Uterus (tissue), 4 donors: ENCODE measurements around the gene SLC12A5. TPM values are rescaled to one million over a fixed set of nuclear protein-coding genes. Genes with fewer than 3 reads are reported as not detected.

Experiments used
- DNase-seq, 2 donors: peaks; one replicate each; pipeline ENCODE4 v3.0.0-alpha.2; 2019 to 2020
- H3K27ac ChIP-seq, 2 donors: fragments of 200-600 bp; sonication (generic); 1 replicate in 1 of 2; 2 replicates in 1 of 2; pipeline ENCODE4 v1.5.1; 2016 to 2018
- H3K27me3 ChIP-seq, 2 donors: fragments of 200-600 bp; sonication (generic); one replicate each; pipeline ENCODE4 v1.5.1; 2018 to 2019; ENCODE audit warnings: control low read depth in 1 of 2
- H3K36me3 ChIP-seq, 2 donors: fragments of 200-600 bp; sonication (generic); one replicate each; pipeline ENCODE4 v1.5.1; 2019; ENCODE audit warnings: control low read depth in 1 of 2
- H3K4me1 ChIP-seq, 2 donors: fragments of 200-600 bp; sonication (generic); one replicate each; pipeline ENCODE4 v1.5.1; 2018 to 2019; ENCODE audit warnings: control low read depth in 1 of 2
- H3K4me3 ChIP-seq, 2 donors: fragments of 200-600 bp; sonication (generic); 1 replicate in 1 of 2; 2 replicates in 1 of 2; pipeline ENCODE4 v1.5.1; 2018 to 2019; ENCODE audit warnings: mild to moderate bottlenecking in 1 of 2
- H3K9me3 ChIP-seq, 2 donors: fragments of 200-600 bp; sonication (generic); one replicate each; pipeline ENCODE4 v1.5.1; 2019; ENCODE audit warnings: control low read depth in 1 of 2
- POLR2A ChIP-seq, 2 donors: fragments of 450-650 bp; IDR thresholded peaks; one replicate each; pipeline ENCODE4 v1.6.1; 2016; ENCODE audit warnings: antibody characterized with exemption in 2 of 2, mild to moderate bottlenecking in 1 of 2, moderate library complexity in 1 of 2
- intact Hi-C: fragments of 100-400 bp; cut with DNase I; formaldehyde crosslinking; loops from one replicate; pipeline ENCODE4 v1.15.1; 2023; ENCODE audit warnings: low total_unique reads
- total RNA-seq, 4 donors: library from RNA; depleted of rRNA in 3 of 4; stranded (reverse); fragments of >200 nt in 3 of 4; gene quantifications; one replicate each; pipeline versions ENCODE4 v1.1.0 to v1.2.4, GENCODE V29; 2014 to 2023
- TF ChIP-seq, protein P1 (sequence below), 4 experiments: fragments of 200-600 bp in 2 of 4; fragments of 450-650 bp in 2 of 4; sonication (generic) in 2 of 4; IDR thresholded peaks; one replicate each; pipeline ENCODE4 v1.5.1; 2016 to 2019; ENCODE audit warnings: antibody characterized with exemption in 4 of 4, mild to moderate bottlenecking in 2 of 4, moderate library complexity in 1 of 4
- donor health status: DM: yes; HTN: yes; CAD: no.

The SLC12A5 gene
- total RNA-seq, 4 donors from 2014 or later, result 0.35 TPM; not detected in 3

GRCh38 chr20:46073024-46073423 lies 44.0 kb downstream of the SLC12A5 start:
- no peak for TF ChIP-seq POLR2A (IDR thresholded peaks at IDR 0.05)
- TF ChIP-seq, protein P1, sequence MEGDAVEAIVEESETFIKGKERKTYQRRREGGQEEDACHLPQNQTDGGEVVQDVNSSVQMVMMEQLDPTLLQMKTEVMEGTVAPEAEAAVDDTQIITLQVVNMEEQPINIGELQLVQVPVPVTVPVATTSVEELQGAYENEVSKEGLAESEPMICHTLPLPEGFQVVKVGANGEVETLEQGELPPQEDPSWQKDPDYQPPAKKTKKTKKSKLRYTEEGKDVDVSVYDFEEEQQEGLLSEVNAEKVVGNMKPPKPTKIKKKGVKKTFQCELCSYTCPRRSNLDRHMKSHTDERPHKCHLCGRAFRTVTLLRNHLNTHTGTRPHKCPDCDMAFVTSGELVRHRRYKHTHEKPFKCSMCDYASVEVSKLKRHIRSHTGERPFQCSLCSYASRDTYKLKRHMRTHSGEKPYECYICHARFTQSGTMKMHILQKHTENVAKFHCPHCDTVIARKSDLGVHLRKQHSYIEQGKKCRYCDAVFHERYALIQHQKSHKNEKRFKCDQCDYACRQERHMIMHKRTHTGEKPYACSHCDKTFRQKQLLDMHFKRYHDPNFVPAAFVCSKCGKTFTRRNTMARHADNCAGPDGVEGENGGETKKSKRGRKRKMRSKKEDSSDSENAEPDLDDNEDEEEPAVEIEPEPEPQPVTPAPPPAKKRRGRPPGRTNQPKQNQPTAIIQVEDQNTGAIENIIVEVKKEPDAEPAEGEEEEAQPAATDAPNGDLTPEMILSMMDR (IDR thresholded peaks at IDR 0.05), result no peak
- intact Hi-C loops, result no loop called here
- H3K9me3 ChIP-seq, result no peaks in the 10 kb centered on the region
- no peaks in the 10 kb centered on the region for H3K36me3 ChIP-seq
- no peaks in the 10 kb centered on the region for H3K27me3 ChIP-seq
- no peaks in the 10 kb centered on the region for H3K4me1 ChIP-seq
- no peak overlapping the region for H3K4me3 ChIP-seq
- no peak for DNase-seq
- H3K27ac ChIP-seq, result no peak overlapping the region

- Histone ChIP-seq H3K36me3 (no peaks in the 10 kb centered on the region), H3K27me3 (no peaks in the 10 kb centered on the region), H3K27ac (no peak overlapping the region), H3K4me3 (no peak overlapping the region), H3K4me1 (no peaks in the 10 kb centered on the region), H3K9me3 (no peaks in the 10 kb centered on the region)
- TF ChIP-seq POLR2A (IDR thresholded peaks at IDR 0.05), result no peak
- TF ChIP-seq, protein P1 (IDR thresholded peaks at IDR 0.05), result no peak
- intact Hi-C loops, result no loop called here
- no peak for DNase-seq
Measured at GRCh38 chr20:46073443-46073842, 44.4 kb downstream of the SLC12A5 start.

- H3K4me1 ChIP-seq, result no peaks in the 10 kb centered on the region
- no peak for TF ChIP-seq POLR2A (IDR thresholded peaks at IDR 0.05)
- no peak overlapping the region for H3K27ac ChIP-seq
- no peaks in the 10 kb centered on the region for H3K27me3 ChIP-seq
- H3K4me3 ChIP-seq, result no peak overlapping the region
- no peaks in the 10 kb centered on the region for H3K36me3 ChIP-seq
- no peaks in the 10 kb centered on the region for H3K9me3 ChIP-seq
- intact Hi-C loops, result no loop called here
- DNase-seq, result no peak
Measured at GRCh38 chr20:46074006-46074405, 45.0 kb downstream of the SLC12A5 start.

- Histone ChIP-seq H3K9me3 (no peaks in the 10 kb centered on the region), H3K36me3 (no peaks in the 10 kb centered on the region), H3K4me1 (no peaks in the 10 kb centered on the region), H3K27ac (no peak overlapping the region), H3K27me3 (no peaks in the 10 kb centered on the region), H3K4me3 (no peak overlapping the region)
- intact Hi-C loops, result no loop called here
- TF ChIP-seq, protein P1 (IDR thresholded peaks at IDR 0.05), result no peak
- TF ChIP-seq POLR2A (IDR thresholded peaks at IDR 0.05), result no peak
- no peak for DNase-seq
Measured at GRCh38 chr20:46076806-46077205, 47.8 kb downstream of the SLC12A5 start.

DNA sequence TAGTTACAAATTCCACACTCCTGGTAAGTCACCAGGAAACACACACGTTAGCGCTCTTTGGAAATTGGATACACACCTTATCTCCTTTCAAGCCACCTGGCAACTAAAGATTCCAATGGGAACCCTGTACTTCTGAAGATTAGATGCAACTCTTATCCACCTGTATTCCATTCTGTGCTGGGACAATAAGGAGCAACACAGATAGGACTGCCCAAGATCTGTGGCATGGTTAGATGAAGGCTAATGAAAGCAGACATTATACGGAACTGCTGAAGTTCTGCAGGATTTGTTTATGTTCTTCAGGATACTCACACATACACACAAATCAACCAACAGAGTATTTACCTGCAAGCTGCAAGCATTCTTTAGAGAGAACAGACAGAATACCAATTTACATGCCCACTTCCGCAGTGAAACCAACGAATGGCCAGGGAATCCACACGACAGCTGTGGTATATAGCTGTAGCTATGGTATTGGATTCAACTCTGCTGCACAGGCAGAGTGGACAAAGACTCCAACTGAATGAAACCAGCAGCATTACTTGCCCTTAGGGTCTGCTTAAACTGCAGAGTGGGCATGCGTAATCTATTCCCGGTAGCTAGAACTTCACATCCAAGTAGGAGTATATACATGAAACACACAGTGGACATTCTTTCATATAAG lies 48.8 kb downstream of the SLC12A5 start:
- Histone ChIP-seq H3K4me3 (no peak overlapping the region), H3K27ac (no peak overlapping the region), H3K27me3 (no peaks in the 10 kb centered on the region), H3K4me1 (no peaks in the 10 kb centered on the region), H3K36me3 (no peaks in the 10 kb centered on the region), H3K9me3 (no peaks in the 10 kb centered on the region)
- TF ChIP-seq, protein P1 (IDR thresholded peaks at IDR 0.05), result no peak
- no peak for TF ChIP-seq POLR2A (IDR thresholded peaks at IDR 0.05)
- intact Hi-C loops, result no loop called here
- DNase-seq, result no peak

- no peaks in the 10 kb centered on the region for H3K9me3 ChIP-seq
- peaks cover 0 to 6% of the 10 kb centered on the region in 2 donors for H3K4me1 ChIP-seq
- no peak for DNase-seq
- no peak overlapping the region for H3K4me3 ChIP-seq
- H3K27ac ChIP-seq, result no peak overlapping the region
- intact Hi-C loops, result no loop called here
- no peak for TF ChIP-seq POLR2A (IDR thresholded peaks at IDR 0.05)
- TF ChIP-seq, protein P1 (IDR thresholded peaks at IDR 0.05), result no peak
- no peaks in the 10 kb centered on the region for H3K36me3 ChIP-seq
- no peaks in the 10 kb centered on the region for H3K27me3 ChIP-seq
Measured at GRCh38 chr20:46078954-46079353, 49.9 kb downstream of the SLC12A5 start.
